OCI-LY1 (cell line): ENCODE data around the gene USP24.

Source experiments
- H2AFZ ChIP-seq: fragments of 200-600 bp; sonication (generic), shearing (Covaris generic); 2 replicates; pipeline ENCODE4 v1.6.0; 2014; ENCODE audit warnings: antibody characterized with exemption, mild to moderate bottlenecking, low read length
- H3F3A ChIP-seq: fragments of 200-600 bp; sonication (generic), shearing (Covaris generic); 2 replicates; pipeline ENCODE4 v1.6.0; 2014; ENCODE audit warnings: mild to moderate bottlenecking, antibody characterized with exemption, low read length, moderate library complexity; ENCODE audit not compliant: insufficient read depth
- H3K27ac ChIP-seq: fragments of 200-600 bp; sonication (generic); 2 replicates; pipeline ENCODE4 v1.5.1; 2014; ENCODE audit warnings: low read length, mixed run types, mild to moderate bottlenecking, low read depth; ENCODE audit not compliant: poor library complexity, severe bottlenecking
- H3K27me3 ChIP-seq: fragments of 200-600 bp; sonication (generic); 2 replicates; pipeline ENCODE4 v1.6.0; 2014; ENCODE audit warnings: antibody characterized with exemption, mild to moderate bottlenecking, low read length, moderate library complexity; ENCODE audit not compliant: insufficient read depth
- H3K36me3 ChIP-seq: fragments of 200-600 bp; sonication (generic); 2 replicates; pipeline ENCODE4 v1.6.1; 2014; ENCODE audit warnings: mild to moderate bottlenecking, antibody characterized with exemption, low read length, moderate library complexity, mixed read lengths; ENCODE audit not compliant: insufficient read depth
- H3K4me1 ChIP-seq: fragments of 200-600 bp; sonication (generic); 2 replicates; pipeline ENCODE4 v1.5.1; 2014; ENCODE audit warnings: mild to moderate bottlenecking, low read length, moderate library complexity; ENCODE audit not compliant: insufficient read depth, severe bottlenecking
- H3K4me2 ChIP-seq: fragments of 200-600 bp; sonication (generic), shearing (Covaris generic); 2 replicates; pipeline ENCODE4 v1.6.1; 2014; ENCODE audit warnings: low read length
- H3K4me3 ChIP-seq: fragments of 200-600 bp; sonication (generic); 2 replicates; pipeline ENCODE4 v1.5.1; 2014; ENCODE audit warnings: low read length, low read depth, mild to moderate bottlenecking, mixed read lengths; ENCODE audit not compliant: poor library complexity, severe bottlenecking
- H3K79me2 ChIP-seq: fragments of 200-600 bp; shearing (Covaris generic); 2 replicates; pipeline ENCODE4 v1.6.1; 2016; ENCODE audit warnings: mixed run types, low read length, mixed read lengths; ENCODE audit not compliant: insufficient read depth
- H3K9ac ChIP-seq: fragments of 200-600 bp; sonication (generic), shearing (Covaris generic); 2 replicates; pipeline ENCODE4 v1.6.1; 2014; ENCODE audit warnings: mild to moderate bottlenecking, low read length, mixed read lengths
- H3K9me2 ChIP-seq: fragments of 200-600 bp; sonication (generic), shearing (Covaris generic); 2 replicates; pipeline ENCODE4 v1.6.1; 2014; ENCODE audit warnings: low read depth, mild to moderate bottlenecking, low read length, mixed read lengths
- H3K9me3 ChIP-seq: fragments of 200-600 bp; shearing (Covaris generic); 2 replicates; pipeline ENCODE4 v1.6.1; 2014; ENCODE audit warnings: low read length, mixed read lengths
- H4K20me1 ChIP-seq: fragments of 200-600 bp; sonication (generic), shearing (Covaris generic); 2 replicates; pipeline ENCODE4 v1.6.0; 2016; ENCODE audit warnings: mild to moderate bottlenecking, low read length; ENCODE audit not compliant: insufficient read depth
- EZH2 ChIP-seq: fragments of 200-600 bp; sonication (generic), shearing (Covaris generic); IDR thresholded peaks from 2 replicates; pipeline ENCODE4 v1.8.0; 2017; ENCODE audit warnings: borderline replicate concordance, mixed run types, mild to moderate bottlenecking, antibody characterized with exemption, low read length, moderate library complexity, mixed read lengths
- TF ChIP-seq, protein P1 (sequence below): fragments of 200-600 bp; sonication (generic), shearing (Covaris generic); IDR thresholded peaks from 2 replicates; pipeline ENCODE4 v1.5.1; 2017; ENCODE audit warnings: mild to moderate bottlenecking, antibody characterized with exemption, low read length, moderate library complexity, mixed read lengths

USP24 gene

DNA sequence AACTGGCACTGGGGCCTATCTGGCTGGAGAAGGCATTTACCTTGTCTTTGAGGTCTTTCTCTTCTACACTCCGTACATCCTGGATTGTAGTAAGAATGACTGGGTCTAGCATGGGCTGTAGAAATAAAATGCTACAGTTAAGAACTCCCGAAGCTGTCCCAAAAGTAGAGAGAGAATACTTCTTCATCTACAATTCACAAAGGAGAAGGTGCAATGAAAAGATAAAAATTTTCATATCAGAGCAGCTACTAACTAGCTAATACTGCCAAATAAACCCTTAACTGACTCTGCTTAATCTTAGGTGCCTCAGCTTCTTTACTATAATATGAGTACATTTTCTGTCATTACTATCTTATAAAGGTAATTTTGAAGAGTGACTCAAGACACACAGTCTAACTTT is 55.6 kb downstream of the USP24 start:
- Histone ChIP-seq H3K79me2 (no peaks in the 10 kb centered on the region), H3K9me2 (no peaks in the 10 kb centered on the region), H3K27me3 (no peaks in the 10 kb centered on the region), H2AFZ (no peak overlapping the region), H3K9me3 (no peaks in the 10 kb centered on the region), H3K36me3 (peaks cover 72% of the 10 kb centered on the region), H4K20me1 (no peaks in the 10 kb centered on the region), H3K9ac (no peak overlapping the region), H3K4me3 (no peak overlapping the region), H3K27ac (no peak overlapping the region), H3K4me2 (no peak overlapping the region), H3F3A (no peaks in the 10 kb centered on the region), H3K4me1 (no peaks in the 10 kb centered on the region)
- no peak for TF ChIP-seq EZH2
- TF ChIP-seq, protein P1, sequence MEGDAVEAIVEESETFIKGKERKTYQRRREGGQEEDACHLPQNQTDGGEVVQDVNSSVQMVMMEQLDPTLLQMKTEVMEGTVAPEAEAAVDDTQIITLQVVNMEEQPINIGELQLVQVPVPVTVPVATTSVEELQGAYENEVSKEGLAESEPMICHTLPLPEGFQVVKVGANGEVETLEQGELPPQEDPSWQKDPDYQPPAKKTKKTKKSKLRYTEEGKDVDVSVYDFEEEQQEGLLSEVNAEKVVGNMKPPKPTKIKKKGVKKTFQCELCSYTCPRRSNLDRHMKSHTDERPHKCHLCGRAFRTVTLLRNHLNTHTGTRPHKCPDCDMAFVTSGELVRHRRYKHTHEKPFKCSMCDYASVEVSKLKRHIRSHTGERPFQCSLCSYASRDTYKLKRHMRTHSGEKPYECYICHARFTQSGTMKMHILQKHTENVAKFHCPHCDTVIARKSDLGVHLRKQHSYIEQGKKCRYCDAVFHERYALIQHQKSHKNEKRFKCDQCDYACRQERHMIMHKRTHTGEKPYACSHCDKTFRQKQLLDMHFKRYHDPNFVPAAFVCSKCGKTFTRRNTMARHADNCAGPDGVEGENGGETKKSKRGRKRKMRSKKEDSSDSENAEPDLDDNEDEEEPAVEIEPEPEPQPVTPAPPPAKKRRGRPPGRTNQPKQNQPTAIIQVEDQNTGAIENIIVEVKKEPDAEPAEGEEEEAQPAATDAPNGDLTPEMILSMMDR, result no peak

GRCh38 chr1:55156608-55157007 is 58.6 kb downstream of the USP24 start:
- Histone ChIP-seq H3K4me2 (no peak overlapping the region), H3K4me3 (no peak overlapping the region), H3K9ac (no peak overlapping the region)

GRCh38 chr1:55156093-55156492 is 59.1 kb downstream of the USP24 start:
- Histone ChIP-seq H3K4me1 (peaks cover 8% of the 10 kb centered on the region), H3F3A (no peaks in the 10 kb centered on the region), H3K79me2 (no peaks in the 10 kb centered on the region), H3K9me2 (no peaks in the 10 kb centered on the region), H3K4me3 (no peak overlapping the region), H3K9me3 (no peaks in the 10 kb centered on the region), H3K27ac (no peak overlapping the region), H3K36me3 (peaks cover 79% of the 10 kb centered on the region), H2AFZ (no peak overlapping the region), H3K4me2 (no peak overlapping the region), H3K27me3 (no peaks in the 10 kb centered on the region), H3K9ac (no peak overlapping the region), H4K20me1 (no peaks in the 10 kb centered on the region)
- TF ChIP-seq, protein P1, result no peak
- no peak for TF ChIP-seq EZH2

More at GRCh38 chr1:55156608-55157007, 58.6 kb downstream of the USP24 start:
- no peaks in the 10 kb centered on the region for H4K20me1 ChIP-seq
- H3K27ac ChIP-seq, result no peak overlapping the region
- peaks cover 3% of the 10 kb centered on the region for H3K4me1 ChIP-seq
- H3K36me3 ChIP-seq, result peaks cover 80% of the 10 kb centered on the region
- no peak overlapping the region for H2AFZ ChIP-seq
- TF ChIP-seq, protein P1, result no peak
- no peak for TF ChIP-seq EZH2
- H3F3A ChIP-seq, result no peaks in the 10 kb centered on the region
- H3K9me2 ChIP-seq, result no peaks in the 10 kb centered on the region
- H3K9me3 ChIP-seq, result no peaks in the 10 kb centered on the region
- H3K27me3 ChIP-seq, result no peaks in the 10 kb centered on the region
- no peaks in the 10 kb centered on the region for H3K79me2 ChIP-seq
